NCI-H2196 treated with DMSO at 0.1 percent for 48 hours (cell line): ENCODE data around the gene RIMBP2.

Experiments
- DNase-seq: peaks from one replicate; lab custom pipeline; 2025; ENCODE audit not compliant: unreplicated experiment; lab: John Stamatoyannopoulos, UW

The RIMBP2 gene

DNA sequence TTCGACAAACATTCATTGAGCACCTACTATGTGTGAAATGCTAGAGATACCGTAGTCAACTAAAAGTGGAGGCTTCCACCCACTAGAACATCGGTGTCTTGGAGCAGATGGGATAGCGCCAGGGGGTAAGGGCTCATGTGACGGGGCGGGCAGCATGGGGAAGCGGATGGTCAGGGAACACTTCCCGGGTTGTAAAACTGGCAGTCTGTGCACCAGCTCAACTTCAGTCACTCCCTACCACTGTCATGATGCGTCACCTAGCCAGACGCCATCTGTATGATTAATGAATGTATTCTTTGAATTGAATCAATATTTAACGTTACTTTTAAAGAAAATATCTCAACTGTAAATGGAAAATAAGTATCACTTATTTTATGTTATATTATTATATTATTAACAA is 284.9 kb downstream of the RIMBP2 start:
- DNase-seq: no peak

GRCh38 chr12:130429656-130430505 is 286.2 kb downstream of the RIMBP2 start:
- DNase-seq: no peak

- DNase-seq: no peak
Observed at GRCh38 chr12:130428116-130428515, 288.0 kb downstream of the RIMBP2 start.

GRCh38 chr12:130427381-130427887 is 288.7 kb downstream of the RIMBP2 start:
- no peak for DNase-seq

DNA sequence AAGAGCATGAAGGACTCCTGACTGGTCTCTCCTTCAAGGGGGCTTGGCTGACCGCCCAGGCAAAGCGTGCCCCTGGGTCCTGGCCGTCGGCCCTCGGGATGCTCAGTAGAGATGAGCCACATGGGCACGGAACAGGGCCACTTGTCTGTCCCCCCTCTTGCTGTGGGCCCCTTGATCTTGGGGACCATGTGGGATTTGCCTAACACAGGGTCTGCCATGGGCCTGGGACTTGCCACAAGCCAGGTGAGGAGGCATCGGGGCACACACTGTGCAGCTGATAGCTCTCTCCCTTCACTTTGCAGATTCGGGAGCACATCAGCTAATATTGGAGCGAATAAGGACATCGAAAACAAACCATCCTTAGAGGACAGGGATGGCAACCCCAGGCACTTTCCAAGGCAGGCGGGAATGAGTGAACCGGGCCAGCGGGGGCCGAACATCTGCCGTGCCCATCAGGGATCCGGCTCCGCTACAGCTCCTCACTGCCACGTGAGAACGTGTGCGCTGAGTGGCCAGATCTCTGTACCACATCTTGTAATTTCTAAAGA is 290.3 kb downstream of the RIMBP2 start:
- no peak for DNase-seq

GRCh38 chr12:130424858-130425697 is 291.0 kb downstream of the RIMBP2 start:
- DNase-seq: no peak

DNA sequence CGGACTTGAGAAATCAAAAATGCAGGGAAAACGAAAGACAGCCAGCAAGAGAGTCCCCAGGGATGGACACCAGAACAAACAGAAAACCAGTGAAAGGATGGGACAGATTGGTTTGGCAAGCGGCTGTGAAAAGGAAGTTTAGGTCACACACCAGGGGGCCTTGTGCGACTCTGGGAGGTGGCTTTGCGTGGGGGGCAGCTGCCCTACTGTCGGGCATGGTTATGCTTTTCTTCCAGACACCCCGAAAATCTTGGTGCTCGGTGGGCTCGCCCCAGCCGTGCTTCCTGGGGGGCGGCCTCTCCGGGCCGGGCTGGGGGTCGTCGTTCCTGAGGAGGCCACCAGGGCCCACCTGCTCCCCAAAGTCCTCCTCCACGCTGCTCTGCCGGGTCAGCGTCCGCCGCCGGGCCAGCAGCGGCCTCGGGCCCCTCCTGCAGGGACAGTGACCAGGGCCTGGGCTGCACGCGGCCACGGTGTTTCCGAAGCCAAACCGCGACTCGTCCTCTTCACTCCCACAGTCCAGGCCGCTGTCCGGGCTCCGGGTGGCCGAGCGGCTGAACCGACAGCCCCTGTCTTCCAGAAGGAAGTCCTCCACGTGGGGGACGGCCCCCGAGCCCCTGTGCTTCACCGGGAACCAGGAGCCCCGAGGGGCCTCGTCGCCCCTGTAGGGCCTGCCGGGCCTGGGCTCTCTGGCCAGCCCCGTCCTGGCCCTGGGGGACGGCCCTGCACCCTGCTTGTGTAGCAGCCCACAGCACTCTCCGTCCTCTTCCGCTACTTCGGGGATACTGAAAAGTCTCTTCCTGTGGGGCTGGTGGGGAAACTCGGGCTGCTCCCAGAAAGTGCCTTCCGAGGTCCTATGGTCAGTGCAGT is 291.9 kb downstream of the RIMBP2 start:
- no peak for DNase-seq

- DNase-seq: no peak
Observed at GRCh38 chr12:130423136-130423535, 293.0 kb downstream of the RIMBP2 start.

DNA sequence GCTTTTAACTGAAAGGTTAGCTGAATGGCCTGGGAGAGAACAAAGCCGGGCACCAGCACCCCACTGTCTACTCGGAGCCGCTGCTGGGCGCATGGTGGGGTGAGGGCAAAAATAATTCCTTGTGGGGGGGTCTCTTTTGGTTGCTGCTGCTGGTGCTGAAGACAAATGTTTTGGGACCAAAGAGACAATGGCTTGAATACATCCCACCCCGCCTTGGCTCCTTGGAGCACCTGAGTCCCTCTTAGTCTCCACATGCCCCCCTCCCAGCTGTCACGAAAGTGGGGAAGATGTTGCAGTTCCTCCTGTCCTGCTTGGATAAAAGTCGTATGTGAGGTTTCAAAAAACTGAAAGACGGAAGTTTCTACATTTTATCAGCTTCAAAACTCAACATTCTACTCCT is 293.4 kb downstream of the RIMBP2 start:
- DNase-seq: no peak

- DNase-seq: no peak
Observed at GRCh38 chr12:130421896-130422295, 294.2 kb downstream of the RIMBP2 start.

- no peak for DNase-seq
Observed at GRCh38 chr12:130420071-130420470, 296.0 kb downstream of the RIMBP2 start.

- DNase-seq: no peak
Observed at GRCh38 chr12:130419116-130419515, 297.0 kb downstream of the RIMBP2 start.

DNA sequence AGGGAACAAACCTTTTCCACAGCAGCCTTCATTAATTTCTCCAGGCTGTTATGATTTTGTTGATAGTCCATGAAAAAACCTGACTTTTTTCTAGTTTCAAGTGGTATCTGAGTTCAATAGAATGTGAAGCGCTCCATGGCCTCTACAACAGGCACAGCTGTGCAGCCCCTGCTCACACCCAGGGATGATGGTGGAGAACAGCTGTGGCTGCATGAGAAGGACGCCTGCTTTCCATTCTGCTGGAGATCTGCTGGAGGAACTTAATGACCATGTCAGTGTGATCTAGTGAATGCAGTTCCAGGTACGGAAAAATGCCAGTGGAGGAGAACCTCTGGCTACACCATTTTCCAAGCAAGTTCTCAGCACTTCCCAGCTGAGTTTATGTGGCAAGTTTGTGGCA is 297.8 kb downstream of the RIMBP2 start:
- no peak for DNase-seq

DNA sequence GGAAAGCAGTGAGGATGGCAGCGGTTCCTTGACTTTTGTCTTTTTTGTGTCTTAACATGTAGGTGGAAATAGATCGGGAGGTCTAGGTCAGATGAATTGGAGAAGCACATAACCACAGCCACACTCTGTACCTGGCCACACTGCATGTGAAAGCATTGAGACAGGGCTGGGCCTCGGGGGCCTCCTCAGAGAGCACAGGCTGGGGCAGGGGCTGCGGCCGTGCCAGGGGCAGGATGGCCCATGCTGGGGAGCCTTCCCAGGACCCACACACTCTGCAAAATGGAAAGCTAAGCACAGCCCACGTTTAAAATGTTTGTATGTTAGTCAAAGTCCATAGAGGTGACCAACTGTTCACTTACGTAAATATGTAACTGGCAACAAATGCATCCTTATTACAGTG is 301.7 kb downstream of the RIMBP2 start:
- no peak for DNase-seq

GRCh38 chr12:130413909-130414308 is 302.2 kb downstream of the RIMBP2 start:
- DNase-seq: no peak

DNA sequence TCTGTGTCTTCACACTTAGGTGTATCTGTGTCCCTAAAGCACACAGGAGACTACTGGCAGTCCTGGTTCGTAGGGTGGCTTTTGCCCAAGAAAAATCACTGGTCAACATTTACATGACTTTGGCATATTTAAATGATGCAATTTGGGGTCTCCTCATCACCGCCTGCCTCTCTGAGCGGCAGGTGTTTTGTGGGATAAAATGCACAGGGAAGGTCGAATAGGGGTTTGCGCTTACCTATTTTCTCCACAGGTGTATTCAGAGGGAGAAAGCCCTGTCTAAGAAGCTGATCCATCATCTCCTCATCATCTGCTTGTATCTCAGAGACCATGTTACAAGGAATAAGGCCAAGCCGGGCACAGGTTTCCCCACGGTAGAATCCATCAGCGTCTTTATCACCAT is 303.7 kb downstream of the RIMBP2 start:
- no peak for DNase-seq

DNA sequence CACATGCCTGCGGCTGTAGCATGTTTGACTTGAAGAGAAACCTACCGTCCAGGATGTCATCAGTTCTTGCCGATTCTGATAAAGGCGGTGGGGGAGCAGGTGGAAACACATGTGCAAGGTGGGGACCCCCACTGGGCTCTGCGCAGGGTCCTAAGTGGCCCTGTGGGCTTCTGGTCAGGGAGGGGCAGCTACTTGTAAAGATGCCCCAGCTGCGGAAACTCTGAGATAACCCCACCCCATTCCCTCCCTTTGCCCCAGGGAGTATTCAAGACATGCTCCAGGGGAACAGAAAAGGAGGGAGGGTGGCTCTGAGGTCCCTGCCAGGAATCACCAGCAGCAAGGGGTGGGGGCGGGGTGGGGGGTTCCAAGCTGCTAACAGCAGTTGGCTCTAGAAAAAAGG is 310.8 kb downstream of the RIMBP2 start:
- no peak for DNase-seq

DNA sequence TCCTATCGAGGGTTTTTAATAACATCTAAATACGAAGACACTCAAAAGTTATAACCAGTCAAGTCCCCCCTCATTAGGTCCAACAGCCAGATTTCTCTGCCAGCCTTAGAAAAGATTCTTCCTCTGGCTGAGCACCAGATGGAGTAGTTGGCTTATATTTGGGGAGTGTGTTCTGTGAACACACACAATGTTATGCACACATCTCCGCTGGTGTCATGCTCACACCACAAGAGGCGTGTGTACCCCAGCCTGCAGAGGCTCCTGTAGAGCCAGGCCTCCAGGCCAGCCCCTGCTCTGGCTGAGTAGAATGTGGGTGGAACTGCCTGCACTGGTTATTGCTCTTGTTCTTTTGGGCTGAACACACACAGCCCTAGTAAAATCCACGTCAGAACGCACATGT is 314.4 kb downstream of the RIMBP2 start:
- peak; percentile 3 for DNase-seq

- DNase-seq: no peak
Observed at GRCh38 chr12:130398100-130398848, 317.8 kb downstream of the RIMBP2 start.

- no peak for DNase-seq
Observed at GRCh38 chr12:130396667-130397066, 319.4 kb downstream of the RIMBP2 start.
